Measurements from ENCODE around the gene UNC5CL. TPM values are rescaled to one million over a fixed set of nuclear protein-coding genes. Genes with fewer than 3 reads are reported as not detected.

UNC5CL gene
- total and polyA plus RNA-seq, 2 experiments from 2014 or later: 0.87 to 1.2 TPM

GRCh38 chr6:40986921-40987819 lies 51.9 kb downstream of the UNC5CL start:
- peaks cover 1% of the 10 kb centered on the region for H3K27me3 Mint-ChIP-seq (ENCODE audit: insufficient read depth, low read depth, poor library complexity)
- Histone ChIP-seq H3F3A (replicated peaks; ENCODE audit: low read depth) (no peaks in the 10 kb centered on the region), H3K9me2 (ENCODE audit: insufficient read depth) (peaks cover 11% of the 10 kb centered on the region; the same call in 1 of the 2 replicates), H3K27ac (ENCODE audit: low read depth) (no peak overlapping the region), H3K4me3 (no peak overlapping the region), H3K4me1 (ENCODE audit: insufficient read depth) (peaks cover 22% of the 10 kb centered on the region), H2AFZ (no peak overlapping the region), H3K27me3 (ENCODE audit: insufficient read depth) (no peaks in the 10 kb centered on the region), H3K36me3 (ENCODE audit: insufficient read depth) (no peaks in the 10 kb centered on the region), H3K4me2 (no peak overlapping the region), H4K20me1 (replicated peaks; ENCODE audit: insufficient read depth) (no peaks in the 10 kb centered on the region), H3K79me2 (replicated peaks; ENCODE audit: insufficient read depth) (no peaks in the 10 kb centered on the region)
- H3K36me3 Mint-ChIP-seq (ENCODE audit: low read depth): no peaks in the 10 kb centered on the region
- DNase-seq (ENCODE audit: low spot score) (no peak), ATAC-seq (no peak)
- peaks cover 19% of the 10 kb centered on the region for H3K4me1 Mint-ChIP-seq
- no peaks in the 10 kb centered on the region; the same call in 1 of the 3 replicates for H3K9me3 Mint-ChIP-seq
- no peak overlapping the region for H3K4me3 Mint-ChIP-seq
- no peak overlapping the region for H3K27ac Mint-ChIP-seq
- TF ChIP-seq EZH2 (IDR thresholded peaks at IDR 0.05; ENCODE audit: low read depth, unreplicated experiment) (no peak), ZNF462 (CRISPR knock-in tag; IDR thresholded peaks at IDR 0.05) (no peak), ZNF331 (CRISPR knock-in tag; IDR thresholded peaks at IDR 0.05; ENCODE audit: low read depth) (no peak), NANOG (IDR thresholded peaks at IDR 0.05; ENCODE audit: borderline replicate concordance) (no peak), POLR2AphosphoS5 (IDR thresholded peaks at IDR 0.05; ENCODE audit: low read depth) (no peak), CREB1 (CRISPR knock-in tag; IDR thresholded peaks at IDR 0.05; ENCODE audit: low read depth) (no peak), EZH2phosphoT487 (IDR thresholded peaks at IDR 0.05; ENCODE audit: unreplicated experiment) (no peak), REST (IDR thresholded peaks at IDR 0.05; ENCODE audit: unreplicated experiment) (no peak), STAT1 (IDR thresholded peaks at IDR 0.05; ENCODE audit: unreplicated experiment) (no peak), JUNB (IDR thresholded peaks at IDR 0.05; ENCODE audit: unreplicated experiment) (no peak), ZNF114 (CRISPR knock-in tag; IDR thresholded peaks at IDR 0.05) (no peak)

Data from GM23338 (cell line).